IPS-20b (cell line): ENCODE results near the gene PKDREJ.

Experiments
- H3K27ac ChIP-seq: one replicate; pipeline ENCODE4 v1.5.1; 2013; ENCODE audit warnings: low read length
- H3K27me3 ChIP-seq: 2 replicates; pipeline ENCODE4 v1.6.1; 2013; ENCODE audit warnings: mild to moderate bottlenecking, low read length, inconsistent platforms; ENCODE audit not compliant: insufficient read depth
- H3K36me3 ChIP-seq: 2 replicates; pipeline ENCODE4 v1.6.1; 2013; ENCODE audit warnings: low read depth, mild to moderate bottlenecking, inconsistent platforms, low read length, moderate library complexity; ENCODE audit not compliant: insufficient read depth
- H3K4me1 ChIP-seq: 2 replicates; pipeline ENCODE4 v1.6.1; 2013; ENCODE audit warnings: mild to moderate bottlenecking, control low read depth, inconsistent platforms, low read length, moderate library complexity; ENCODE audit not compliant: insufficient read depth
- H3K4me3 ChIP-seq: 2 replicates; pipeline ENCODE4 v1.5.1; 2013; ENCODE audit warnings: mild to moderate bottlenecking, low read length, inconsistent platforms
- H3K9ac ChIP-seq: 2 replicates; pipeline ENCODE4 v1.6.1; 2013; ENCODE audit warnings: low read depth, mild to moderate bottlenecking, inconsistent platforms, low read length, moderate library complexity
- H3K9me3 ChIP-seq: 2 replicates; pipeline ENCODE4 v1.6.1; 2013; ENCODE audit warnings: mild to moderate bottlenecking, low read depth, low read length, inconsistent platforms; ENCODE audit not compliant: insufficient read depth

Gene PKDREJ

DNA sequence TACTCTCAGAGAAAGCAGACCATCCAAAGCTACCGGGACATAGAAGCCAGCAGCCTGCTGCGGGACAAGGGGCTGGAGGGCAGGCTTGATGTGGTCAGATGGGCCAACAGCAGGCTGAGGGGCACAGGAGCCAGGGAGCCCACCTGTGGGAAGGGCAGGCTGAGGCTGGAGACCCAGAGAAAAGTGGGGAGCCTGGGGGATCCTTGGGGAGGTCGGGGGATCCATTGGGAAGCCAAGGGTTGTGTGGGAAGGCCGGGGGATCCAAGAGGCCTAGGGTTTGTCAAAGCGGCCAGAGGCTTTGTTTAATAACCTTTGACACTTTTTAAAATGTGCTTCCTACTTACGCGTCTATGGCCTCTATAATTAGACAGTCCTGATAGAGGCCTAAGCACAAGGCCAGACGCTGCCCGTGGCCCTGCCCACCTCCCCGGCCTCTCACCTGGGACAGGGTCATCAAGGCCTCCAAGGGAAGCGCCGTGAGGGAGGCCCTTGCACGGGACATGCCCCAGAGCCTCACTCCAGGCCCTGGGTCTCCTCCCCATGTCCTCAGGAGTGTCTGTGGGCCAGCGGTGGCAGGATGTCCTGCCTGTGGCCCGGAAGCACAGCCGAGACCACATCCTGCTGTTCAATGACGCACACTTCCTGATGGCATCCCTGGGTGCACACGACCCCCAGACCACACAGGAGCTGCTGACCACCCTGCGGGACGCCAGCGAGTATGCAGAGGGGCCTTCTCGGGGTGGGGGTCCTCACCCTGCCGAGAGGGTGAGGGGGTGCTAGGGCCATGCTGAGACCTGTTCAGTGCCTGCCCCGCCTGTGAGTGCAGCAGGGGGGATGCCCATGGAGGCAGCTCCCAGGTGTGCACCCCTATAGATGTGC is 25.0 kb upstream of the PKDREJ start:
- H3K27ac ChIP-seq: no peak overlapping the region
- no peaks in the 10 kb centered on the region for H3K27me3 ChIP-seq
- peaks cover 32% of the 10 kb centered on the region; the same call in 1 of the 2 replicates for H3K36me3 ChIP-seq
- no peak overlapping the region for H3K9ac ChIP-seq
- H3K9me3 ChIP-seq: no peaks in the 10 kb centered on the region
- H3K4me1 ChIP-seq: no peaks in the 10 kb centered on the region
- H3K4me3 ChIP-seq: no peak overlapping the region

DNA sequence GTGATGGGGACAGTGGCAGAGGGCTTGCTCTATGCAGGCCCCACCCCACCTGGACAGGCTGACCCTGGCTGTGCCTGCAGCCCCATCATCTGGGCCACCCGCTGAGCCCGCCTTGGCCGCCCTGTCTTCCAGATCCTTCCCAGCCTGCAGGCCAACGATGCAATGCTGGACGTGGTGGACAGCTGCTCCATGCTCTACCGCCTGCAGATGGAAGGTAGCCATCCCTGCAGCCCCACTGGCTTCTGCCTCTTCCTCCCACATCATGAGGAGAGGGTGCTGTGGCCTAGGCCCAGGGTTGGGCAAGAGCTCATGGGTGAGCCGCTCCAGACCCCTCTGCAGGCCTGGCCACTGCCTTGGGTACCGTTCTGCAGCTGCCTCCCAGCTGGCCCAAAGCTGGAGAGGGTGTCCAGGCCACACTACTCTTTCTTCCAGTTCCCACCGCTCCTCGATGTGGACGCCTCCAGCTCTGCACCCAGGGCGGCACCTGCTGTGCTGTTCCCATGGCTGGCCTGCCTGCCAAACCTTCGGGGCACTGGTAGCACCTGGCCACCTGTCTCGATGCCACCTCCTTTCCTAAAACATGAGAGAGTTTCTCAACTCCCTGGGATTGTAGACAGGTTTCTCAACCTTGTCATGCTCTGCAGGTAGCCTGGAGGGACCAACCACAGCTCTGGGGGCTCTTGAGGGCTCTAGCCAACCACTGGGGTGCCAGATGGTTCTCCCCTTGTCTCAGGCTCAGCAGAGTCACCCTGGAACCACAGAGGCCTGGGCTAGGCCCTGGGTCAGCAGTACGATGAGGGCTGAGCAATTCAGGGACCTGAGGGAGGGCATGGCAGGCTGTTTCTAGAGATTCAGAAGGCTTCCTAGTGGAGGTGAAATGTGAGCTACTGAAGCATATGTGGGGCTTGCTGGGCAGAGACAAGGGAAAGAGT is 24.1 kb upstream of the PKDREJ start:
- no peak overlapping the region for H3K9ac ChIP-seq
- H3K27me3 ChIP-seq: no peaks in the 10 kb centered on the region
- peaks cover 30% of the 10 kb centered on the region; the same call in 1 of the 2 replicates for H3K36me3 ChIP-seq
- H3K4me1 ChIP-seq: no peaks in the 10 kb centered on the region
- no peaks in the 10 kb centered on the region for H3K9me3 ChIP-seq
- no peak overlapping the region for H3K4me3 ChIP-seq
- H3K27ac ChIP-seq: no peak overlapping the region

DNA sequence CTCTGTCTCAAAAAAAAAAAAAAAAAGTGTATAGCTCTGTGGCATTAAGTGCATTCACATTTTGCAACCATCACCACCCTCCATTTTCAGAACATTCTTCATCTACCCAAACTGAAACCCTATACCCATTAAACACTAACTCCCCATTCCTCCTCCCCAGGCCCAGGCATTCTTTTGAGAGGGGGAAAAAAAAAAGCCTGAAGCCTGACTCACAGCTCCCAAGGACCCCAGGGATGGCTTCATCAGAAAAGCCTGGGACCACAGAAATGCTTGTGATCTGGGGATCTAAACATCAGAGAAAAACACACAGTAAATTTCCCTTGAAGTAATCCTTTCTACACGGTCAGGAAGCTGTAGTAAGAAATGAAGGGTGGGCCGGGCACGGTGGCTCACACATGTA is 22.9 kb upstream of the PKDREJ start:
- Histone ChIP-seq H3K9ac (no peak overlapping the region), H3K4me3 (no peak overlapping the region), H3K4me1 (no peaks in the 10 kb centered on the region), H3K36me3 (peaks cover 37% of the 10 kb centered on the region), H3K9me3 (no peaks in the 10 kb centered on the region), H3K27me3 (no peaks in the 10 kb centered on the region), H3K27ac (no peak overlapping the region)

DNA sequence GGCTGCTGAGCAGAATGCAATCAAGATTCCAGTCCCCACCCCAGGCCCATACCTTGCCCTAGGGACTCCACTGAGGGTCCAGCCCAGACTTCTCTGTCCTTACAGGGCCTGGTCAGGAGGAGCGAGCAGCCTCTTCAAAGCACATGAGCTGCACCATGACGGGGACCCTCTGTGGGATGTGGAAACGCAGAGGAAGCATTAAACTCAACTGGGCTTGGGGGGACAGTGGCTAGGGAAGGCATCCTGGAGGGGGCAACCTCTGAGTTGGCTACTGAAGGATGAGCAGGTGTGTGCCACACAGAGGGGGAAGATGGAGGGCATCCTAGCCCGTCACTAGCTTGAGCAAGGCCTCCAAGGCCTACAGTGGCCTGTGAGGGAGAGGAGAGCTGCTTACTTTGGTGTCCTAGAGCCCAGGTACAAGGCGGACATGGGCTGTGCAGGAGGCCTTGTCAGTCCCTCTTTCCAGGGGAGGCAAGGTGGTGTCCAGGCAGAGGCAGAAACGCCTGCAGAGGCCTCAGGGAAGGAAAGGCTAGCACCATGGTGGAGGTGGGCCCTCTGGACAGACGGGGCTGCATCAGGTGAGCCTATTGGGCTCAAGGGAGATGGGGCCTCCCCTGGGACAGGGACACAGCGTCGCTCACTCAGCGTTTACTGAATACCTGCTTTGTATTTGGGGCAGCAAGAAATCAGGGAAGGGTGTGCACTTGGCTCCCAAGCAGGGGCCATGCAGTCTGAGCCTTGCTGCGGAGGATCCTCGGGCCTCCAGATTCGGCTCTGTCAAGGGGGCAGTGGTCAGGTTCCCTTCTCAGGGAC is 18.9 kb upstream of the PKDREJ start:
- H3K9ac ChIP-seq: no peak overlapping the region
- H3K4me3 ChIP-seq: no peak overlapping the region
- H3K4me1 ChIP-seq: no peaks in the 10 kb centered on the region
- peaks cover 66% of the 10 kb centered on the region for H3K36me3 ChIP-seq
- H3K9me3 ChIP-seq: no peaks in the 10 kb centered on the region
- no peak overlapping the region for H3K27ac ChIP-seq
- H3K27me3 ChIP-seq: no peaks in the 10 kb centered on the region

DNA sequence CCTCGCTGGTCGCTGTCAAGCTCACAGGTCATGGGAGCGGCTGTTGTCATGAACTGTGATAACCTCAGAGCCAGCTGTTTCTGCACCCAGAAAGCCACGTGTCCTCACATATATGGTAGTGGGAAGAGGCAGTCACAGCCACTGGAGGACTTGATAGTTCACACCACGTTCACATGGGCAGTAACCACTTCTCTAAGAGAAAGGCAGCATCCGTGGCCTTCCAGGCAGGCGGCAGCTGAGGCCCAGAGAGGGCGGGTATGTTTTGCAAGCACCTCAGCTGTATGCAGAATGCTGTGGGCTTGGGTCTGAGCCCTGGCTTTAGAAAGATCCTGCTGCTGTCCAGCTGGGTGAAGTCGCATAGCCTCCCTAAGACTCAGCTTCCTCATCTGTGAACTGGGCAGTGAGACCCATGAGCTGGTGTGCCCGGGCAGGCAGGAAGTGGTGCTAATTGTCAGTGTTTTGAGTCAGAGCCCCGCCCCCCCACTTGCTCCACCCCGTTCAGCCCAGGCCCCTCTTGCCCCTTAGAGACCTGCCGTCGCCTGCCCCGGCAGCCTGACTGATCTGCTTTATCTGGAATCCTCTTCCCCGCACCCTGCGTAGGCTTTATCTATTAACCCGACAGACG is 18.0 kb upstream of the PKDREJ start:
- peaks cover 70% of the 10 kb centered on the region for H3K36me3 ChIP-seq
- no peaks in the 10 kb centered on the region for H3K9me3 ChIP-seq
- H3K27ac ChIP-seq: no peak overlapping the region
- no peaks in the 10 kb centered on the region for H3K4me1 ChIP-seq
- no peak overlapping the region for H3K9ac ChIP-seq
- no peak overlapping the region for H3K4me3 ChIP-seq
- H3K27me3 ChIP-seq: no peaks in the 10 kb centered on the region

DNA sequence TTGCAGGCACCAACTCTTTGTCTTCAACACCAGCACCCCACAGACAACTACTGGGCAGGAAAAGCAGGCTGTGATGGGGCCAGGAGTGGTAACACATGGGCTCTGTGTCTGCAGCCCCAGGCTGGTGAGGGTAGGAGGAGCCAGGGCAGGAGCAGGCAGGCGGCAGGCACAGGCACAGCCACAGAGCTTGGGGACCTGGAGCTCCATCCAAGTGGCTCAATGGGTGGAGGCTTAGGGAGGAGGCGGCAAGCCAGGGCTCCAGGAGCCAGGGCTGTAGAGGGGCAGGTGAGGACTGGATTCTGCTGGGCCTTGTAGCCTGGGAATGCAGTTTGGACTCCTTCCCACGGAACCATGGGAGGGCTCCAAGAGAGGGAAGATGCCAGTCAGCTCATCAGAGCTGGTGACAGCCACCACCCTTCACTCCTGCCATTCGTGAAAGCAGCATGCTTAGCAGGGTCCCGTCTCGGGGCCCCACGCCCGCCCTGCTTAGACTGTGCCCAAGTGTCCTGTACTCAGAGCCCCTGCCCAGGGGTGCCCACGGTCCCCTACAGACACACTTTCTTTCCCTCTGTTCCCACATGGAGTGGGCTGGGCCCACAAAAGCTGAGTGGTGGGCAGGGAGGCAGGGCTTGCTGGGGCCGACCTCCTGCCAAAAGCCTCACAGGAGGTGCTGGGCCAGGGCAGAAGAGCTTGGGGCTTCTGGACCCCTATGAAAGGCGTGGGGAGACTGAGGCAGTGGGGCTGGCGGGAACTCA is 17.1 kb upstream of the PKDREJ start:
- Histone ChIP-seq H3K9ac (no peak overlapping the region), H3K9me3 (no peaks in the 10 kb centered on the region), H3K36me3 (peaks cover 72% of the 10 kb centered on the region), H3K4me3 (no peak overlapping the region), H3K27ac (no peak overlapping the region), H3K4me1 (no peaks in the 10 kb centered on the region), H3K27me3 (no peaks in the 10 kb centered on the region)

DNA sequence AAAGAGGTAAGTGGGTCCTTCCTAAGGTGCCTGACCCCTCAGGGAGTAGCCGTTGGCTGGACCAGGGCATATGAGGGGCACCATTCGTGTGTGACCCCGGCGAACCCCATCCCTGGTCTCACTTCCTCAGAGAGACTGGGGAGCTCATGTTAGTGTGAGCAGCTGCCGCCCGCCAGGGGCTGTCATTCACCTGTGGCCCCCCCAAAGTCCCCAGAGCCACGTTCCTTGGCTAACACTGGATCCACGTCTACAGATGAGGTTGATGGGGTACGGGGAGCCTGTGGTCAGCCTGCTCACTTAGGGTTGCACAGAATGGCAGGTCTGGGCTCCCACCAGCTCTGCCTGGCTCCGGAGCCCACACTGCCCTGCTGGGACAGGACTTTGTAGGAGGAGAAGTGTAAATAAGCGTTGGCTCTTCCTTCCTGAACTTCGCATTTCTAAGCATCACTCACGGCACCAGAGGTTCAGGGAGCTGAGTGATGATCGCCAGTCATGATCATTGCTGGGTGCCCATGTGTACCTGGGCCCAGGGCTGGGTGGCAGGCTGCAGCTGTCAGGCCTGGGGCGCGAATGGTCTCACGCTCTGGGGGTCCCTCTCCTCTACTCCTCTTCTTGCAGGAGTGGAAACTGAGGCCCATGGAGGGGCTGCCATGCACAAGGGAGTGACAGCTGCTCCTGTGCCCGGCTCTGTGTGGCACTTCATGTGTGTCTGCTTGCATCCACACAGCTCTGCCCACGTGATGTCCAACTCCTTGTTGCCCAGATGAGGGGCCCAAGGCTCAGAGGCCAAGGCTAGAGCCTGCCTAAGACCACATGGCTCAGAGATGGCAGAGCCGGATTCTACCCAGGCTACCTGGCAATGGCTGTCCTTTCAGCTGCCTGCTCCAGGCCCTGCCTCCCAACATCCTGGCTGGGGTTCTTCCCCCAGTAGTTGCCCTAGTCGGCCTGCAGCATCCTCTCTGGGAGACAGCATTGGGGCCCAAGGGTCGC is 15.8 kb upstream of the PKDREJ start:
- Histone ChIP-seq H3K4me3 (no peak overlapping the region), H3K27ac (no peak overlapping the region), H3K36me3 (peaks cover 69% of the 10 kb centered on the region), H3K9me3 (no peaks in the 10 kb centered on the region), H3K4me1 (no peaks in the 10 kb centered on the region), H3K9ac (no peak overlapping the region), H3K27me3 (no peaks in the 10 kb centered on the region)

DNA sequence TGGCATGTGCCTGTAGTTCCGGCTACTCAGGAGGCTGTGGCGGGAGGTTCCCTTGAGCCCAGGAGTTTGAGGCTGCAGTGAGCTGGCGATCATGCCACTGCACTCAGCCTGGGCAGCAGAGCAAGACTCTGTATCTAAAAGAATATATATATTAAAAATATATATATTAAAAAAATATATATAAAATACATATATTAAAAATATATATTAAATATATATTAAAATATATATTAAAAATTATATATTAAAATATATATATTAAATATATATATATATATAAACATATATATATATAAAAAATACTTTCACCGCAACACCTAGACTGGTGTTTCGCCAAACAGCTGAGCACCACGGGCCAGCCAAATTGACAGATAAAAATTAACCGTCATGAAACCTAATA is 13.4 kb upstream of the PKDREJ start:
- Histone ChIP-seq H3K9ac (no peak overlapping the region), H3K27ac (no peak overlapping the region), H3K4me1 (no peaks in the 10 kb centered on the region), H3K36me3 (peaks cover 66% of the 10 kb centered on the region), H3K9me3 (no peaks in the 10 kb centered on the region), H3K27me3 (no peaks in the 10 kb centered on the region), H3K4me3 (no peak overlapping the region)

DNA sequence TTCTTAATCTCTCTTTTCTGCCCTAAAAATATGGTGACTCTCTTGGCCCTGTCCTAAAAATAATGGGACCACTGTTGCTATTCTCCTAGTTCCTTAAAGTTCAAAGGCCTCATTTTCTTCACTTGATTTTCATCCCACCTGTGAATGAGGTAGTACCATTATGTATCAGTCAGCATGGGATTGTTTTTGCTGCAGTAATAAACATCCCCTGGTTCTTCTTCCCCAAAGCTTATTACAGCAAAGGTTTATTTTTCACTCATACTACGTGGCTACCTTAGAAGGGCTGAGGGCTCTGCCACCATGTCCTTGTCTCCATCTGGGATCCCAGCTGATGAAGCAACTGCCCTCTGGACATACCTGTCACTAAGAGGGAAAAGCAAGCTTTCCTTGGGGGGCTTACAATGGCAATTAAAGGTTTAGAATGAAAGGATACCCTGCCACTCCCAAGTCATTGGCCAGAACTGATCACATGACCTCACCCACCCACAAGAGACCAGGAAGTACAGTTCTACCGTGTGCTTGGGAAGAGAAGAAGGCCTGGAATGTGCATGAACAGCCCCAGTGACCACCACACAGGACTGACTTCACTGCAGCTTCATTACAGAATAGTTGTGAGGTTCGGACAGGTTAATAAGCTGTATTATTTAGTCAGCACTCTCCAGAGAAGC is 12.4 kb upstream of the PKDREJ start:
- Histone ChIP-seq H3K4me3 (no peak overlapping the region), H3K27me3 (no peaks in the 10 kb centered on the region), H3K9me3 (no peaks in the 10 kb centered on the region), H3K36me3 (peaks cover 58% of the 10 kb centered on the region), H3K9ac (no peak overlapping the region), H3K4me1 (no peaks in the 10 kb centered on the region), H3K27ac (no peak overlapping the region)
